COR-L47 (cell line): ENCODE data around the gene HAND1.
A peak's percentile ranks its signal among the peaks of the same experiment; 100 is the strongest.
"Not testable (repeated sequence)": the region's sequence is repeated elsewhere in the genome, so short reads cannot be mapped to it uniquely, and the experiment has no call there.

Experiments used
- DNase-seq: peaks from one replicate; lab custom pipeline; 2025; lab: John Stamatoyannopoulos, UW

Gene HAND1

GRCh38 chr5:154478224-154478565, at the start of gene HAND1:
Gene HAND1 (minus strand): TSS chr5:154478227. CDS start chr5:154478008, 219 bp downstream.
- DNase-seq: peak; percentile 71

GRCh38 chr5:154526231-154527226, 48.5 kb upstream of the HAND1 start:
- no peak for DNase-seq

- no peak for DNase-seq
These were observed 46.8 kb upstream of the HAND1 start for GRCh38 chr5:154524859-154525258.

- no peak for DNase-seq
These were observed 46.2 kb upstream of the HAND1 start for GRCh38 chr5:154524181-154524580.

GRCh38 chr5:154523709-154524108, 45.7 kb upstream of the HAND1 start:
- DNase-seq: no peak

GRCh38 chr5:154523104-154523503, 45.1 kb upstream of the HAND1 start:
- DNase-seq: no peak

- DNase-seq: no peak
These were observed 44.3 kb upstream of the HAND1 start for GRCh38 chr5:154522284-154522683.

- DNase-seq: no peak
These were observed 43.7 kb upstream of the HAND1 start for GRCh38 chr5:154521756-154522155.

- peak; percentile 68 for DNase-seq
These were observed 42.9 kb upstream of the HAND1 start for GRCh38 chr5:154520861-154521453.

GRCh38 chr5:154519359-154519758, 41.3 kb upstream of the HAND1 start:
- DNase-seq: no peak

- no peak for DNase-seq
These were observed 40.4 kb upstream of the HAND1 start for GRCh38 chr5:154518438-154518867.

- DNase-seq: no peak
These were observed 39.9 kb upstream of the HAND1 start for GRCh38 chr5:154517810-154518437.

GRCh38 chr5:154517181-154517580, 39.2 kb upstream of the HAND1 start:
- no peak for DNase-seq

- DNase-seq: no peak
These were observed 38.4 kb upstream of the HAND1 start for GRCh38 chr5:154516475-154516874.

GRCh38 chr5:154515488-154515887, 37.5 kb upstream of the HAND1 start:
- not testable (repeated sequence) for DNase-seq

GRCh38 chr5:154514331-154514730, 36.3 kb upstream of the HAND1 start:
- DNase-seq: no peak

GRCh38 chr5:154513669-154514084, 35.6 kb upstream of the HAND1 start:
- no peak for DNase-seq

GRCh38 chr5:154511984-154512383, 34.0 kb upstream of the HAND1 start:
- DNase-seq: no peak

GRCh38 chr5:154509784-154510555, 31.9 kb upstream of the HAND1 start:
- no peak for DNase-seq

- no peak for DNase-seq
These were observed 30.1 kb upstream of the HAND1 start for GRCh38 chr5:154508114-154508513.

- no peak for DNase-seq
These were observed 28.7 kb upstream of the HAND1 start for GRCh38 chr5:154506716-154507080.
